DOHH2 (cell line): ENCODE results near the gene HACD2.

ENCODE experiments used
- CTCF ChIP-seq: fragments of 200-600 bp; sonication (generic); IDR thresholded peaks from one replicate; pipeline ENCODE4 v1.5.1; 2014; ENCODE audit warnings: antibody characterized with exemption, mild to moderate bottlenecking, low read depth, low read length; ENCODE audit not compliant: poor library complexity, severe bottlenecking
- EZH2phosphoT487 ChIP-seq: fragments of 200-600 bp; sonication (generic); IDR thresholded peaks from 2 replicates; pipeline ENCODE4 v1.6.1; 2017; ENCODE audit warnings: borderline replicate concordance, mild to moderate bottlenecking, antibody characterized with exemption, low read length, moderate library complexity, mixed read lengths

- TF ChIP-seq CTCF = no peak
- TF ChIP-seq EZH2phosphoT487 = no peak
Observed at GRCh38 chr3:123561188-123561587, 23.7 kb downstream of the HACD2 start.
